Central memory CD4-positive, alpha-beta T cell (primary cell): ENCODE data around the gene MCAT.
A peak's percentile ranks its signal among the peaks of the same experiment; 100 is the strongest.
"Not testable (repeated sequence)": the region's sequence is repeated elsewhere in the genome, so short reads cannot be mapped to it uniquely, and the experiment has no call there.

Experiments used
- DNase-seq: peaks from one replicate; pipeline ENCODE4 v3.0.0; 2022

Gene MCAT

GRCh38 chr22:43152357-43153071 is 9.3 kb upstream of the MCAT start:
- peak; percentile 65 for DNase-seq

GRCh38 chr22:43152003-43152356 is 8.8 kb upstream of the MCAT start:
- no peak for DNase-seq

- peak; percentile 44 for DNase-seq
Measured at GRCh38 chr22:43151251-43152002, 8.2 kb upstream of the MCAT start, which contains the start of gene TSPO. TSS of gene TSPO (plus strand) at chr22:43151559. CDS start at chr22:43159239, 7,680 bp downstream.

GRCh38 chr22:43150731-43151206 is 7.6 kb upstream of the MCAT start:
- no peak for DNase-seq

GRCh38 chr22:43148581-43148980 is 5.4 kb upstream of the MCAT start:
- no peak for DNase-seq

GRCh38 chr22:43147821-43148220 is 4.6 kb upstream of the MCAT start:
- DNase-seq, result no peak

- DNase-seq, result not testable (repeated sequence)
Measured at GRCh38 chr22:43146332-43146731, 3.1 kb upstream of the MCAT start.

GRCh38 chr22:43145371-43145770 is 2.2 kb upstream of the MCAT start:
- DNase-seq, result not testable (repeated sequence)

- no peak for DNase-seq
Measured at GRCh38 chr22:43144949-43145348, 1.8 kb upstream of the MCAT start.

GRCh38 chr22:43136801-43137200 is 6.4 kb downstream of the MCAT start:
- no peak for DNase-seq

- peak; percentile 14 for DNase-seq
Measured at GRCh38 chr22:43136255-43136654, 6.9 kb downstream of the MCAT start.

- no peak for DNase-seq
Measured at GRCh38 chr22:43135565-43135964, 7.6 kb downstream of the MCAT start.

- no peak for DNase-seq
Measured at GRCh38 chr22:43134553-43134952, 8.6 kb downstream of the MCAT start.

GRCh38 chr22:43133401-43133800 is 9.8 kb downstream of the MCAT start:
- DNase-seq, result no peak

- no peak for DNase-seq
Measured at GRCh38 chr22:43131773-43132501, 11.3 kb downstream of the MCAT start.

- no peak for DNase-seq
Measured at GRCh38 chr22:43129426-43130425, 13.5 kb downstream of the MCAT start.

GRCh38 chr22:43128928-43129424 is 14.2 kb downstream of the MCAT start:
- no peak for DNase-seq

- DNase-seq, result no peak
Measured at GRCh38 chr22:43128116-43128515, 15.1 kb downstream of the MCAT start.

GRCh38 chr22:43127166-43127908 is 15.9 kb downstream of the MCAT start:
- no peak for DNase-seq

GRCh38 chr22:43126501-43127165 is 16.6 kb downstream of the MCAT start:
- no peak for DNase-seq
